Measurements from ENCODE around the gene EXOC6B.

Gene EXOC6B

DNA sequence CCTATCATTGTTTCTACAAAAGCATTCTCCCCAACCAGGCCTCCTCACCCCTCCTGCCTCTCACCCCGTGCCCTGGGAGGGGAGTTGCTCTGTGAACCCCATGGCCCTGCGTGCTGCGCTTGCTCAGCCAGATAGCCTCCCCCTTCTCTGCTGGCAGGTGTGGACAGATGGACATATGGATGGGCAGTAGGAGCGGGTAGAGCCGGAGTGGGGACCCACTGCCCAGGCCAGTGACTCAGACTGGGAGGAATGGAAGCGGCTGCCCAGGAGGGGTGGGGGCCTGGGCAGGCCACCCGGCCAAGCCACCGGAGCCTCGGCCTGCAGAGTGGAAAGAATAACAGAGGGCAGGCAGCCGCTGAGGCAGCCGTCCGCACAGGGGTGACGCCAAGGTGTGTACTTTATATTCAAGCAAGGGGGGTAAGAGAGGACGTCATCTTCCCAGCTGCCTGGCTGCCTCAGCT, 686.9 kb downstream of the EXOC6B start:
- Histone ChIP-seq H3K27ac (ENCODE audit: low read length) (no peak overlapping the region), H3K36me3 (ENCODE audit: insufficient read depth, low read length) (no peaks in the 10 kb centered on the region), H4K20me1 (ENCODE audit: insufficient read depth, low read length) (no peaks in the 10 kb centered on the region), H3K4me1 (ENCODE audit: insufficient read depth, low read length) (no peaks in the 10 kb centered on the region), H3K9ac (ENCODE audit: low read depth, low read length) (no peak overlapping the region), H3K27me3 (ENCODE audit: insufficient read depth, low read length, poor library complexity) (no peaks in the 10 kb centered on the region), H2AFZ (ENCODE audit: low read depth, low read length) (no peak overlapping the region), H3K79me2 (ENCODE audit: insufficient read depth, low read length) (no peaks in the 10 kb centered on the region), H3K9me3 (ENCODE audit: insufficient read depth, low read length, severe bottlenecking) (no peaks in the 10 kb centered on the region), H3K4me2 (ENCODE audit: insufficient read depth, low read length) (no peak overlapping the region), H3K4me3 (ENCODE audit: low read depth in 1 of 2, low read length in 2 of 2) (no peak overlapping the region)
- TF ChIP-seq CTCF (IDR thresholded peaks at IDR 0.05; ENCODE audit: borderline replicate concordance, extremely low read depth, low read length, poor library complexity, severe bottlenecking), result no peak
- no peak for TF ChIP-seq EZH2 (IDR thresholded peaks at IDR 0.05; ENCODE audit: borderline replicate concordance, low read depth, low read length, severe bottlenecking)
- ATAC-seq (ENCODE audit: insufficient read depth, low read depth) (no peak), DNase-seq (no peak)

- ATAC-seq (ENCODE audit: insufficient read depth, low read depth), result no peak
- Histone ChIP-seq H3K27ac (ENCODE audit: low read length) (no peak overlapping the region), H3K4me1 (ENCODE audit: insufficient read depth, low read length) (no peaks in the 10 kb centered on the region), H3K27me3 (ENCODE audit: insufficient read depth, low read length, poor library complexity) (no peaks in the 10 kb centered on the region), H3K4me3 (ENCODE audit: low read depth in 1 of 2, low read length in 2 of 2) (no peak overlapping the region), H3K36me3 (ENCODE audit: insufficient read depth, low read length) (no peaks in the 10 kb centered on the region), H3K9me3 (ENCODE audit: insufficient read depth, low read length, severe bottlenecking) (no peaks in the 10 kb centered on the region), H3K79me2 (ENCODE audit: insufficient read depth, low read length) (no peaks in the 10 kb centered on the region), H3K9ac (ENCODE audit: low read depth, low read length) (no peak overlapping the region), H4K20me1 (ENCODE audit: insufficient read depth, low read length) (no peaks in the 10 kb centered on the region), H2AFZ (ENCODE audit: low read depth, low read length) (no peak overlapping the region), H3K4me2 (ENCODE audit: insufficient read depth, low read length) (no peak overlapping the region)
- DNase-seq, result no peak
- TF ChIP-seq CTCF (IDR thresholded peaks at IDR 0.05; ENCODE audit: borderline replicate concordance, extremely low read depth, low read length, poor library complexity, severe bottlenecking) (no peak), EZH2 (IDR thresholded peaks at IDR 0.05; ENCODE audit: borderline replicate concordance, low read depth, low read length, severe bottlenecking) (no peak)
Observed at GRCh38 chr2:72138011-72138881, 687.6 kb downstream of the EXOC6B start.

- Histone ChIP-seq H3K27me3 (ENCODE audit: insufficient read depth, low read length, poor library complexity) (no peaks in the 10 kb centered on the region), H3K4me3 (ENCODE audit: low read depth in 1 of 2, low read length in 2 of 2) (no peak overlapping the region), H3K9me3 (ENCODE audit: insufficient read depth, low read length, severe bottlenecking) (no peaks in the 10 kb centered on the region), H3K4me2 (ENCODE audit: insufficient read depth, low read length) (no peak overlapping the region), H3K36me3 (ENCODE audit: insufficient read depth, low read length) (no peaks in the 10 kb centered on the region), H3K4me1 (ENCODE audit: insufficient read depth, low read length) (no peaks in the 10 kb centered on the region), H3K9ac (ENCODE audit: low read depth, low read length) (no peak overlapping the region), H2AFZ (ENCODE audit: low read depth, low read length) (no peak overlapping the region), H4K20me1 (ENCODE audit: insufficient read depth, low read length) (no peaks in the 10 kb centered on the region), H3K79me2 (ENCODE audit: insufficient read depth, low read length) (no peaks in the 10 kb centered on the region), H3K27ac (ENCODE audit: low read length) (no peak overlapping the region)
- peak; percentile 95 for ATAC-seq (ENCODE audit: insufficient read depth, low read depth)
- DNase-seq, result peak; percentile 67
- peak; percentile 89 for TF ChIP-seq CTCF (IDR thresholded peaks at IDR 0.05; ENCODE audit: borderline replicate concordance, extremely low read depth, low read length, poor library complexity, severe bottlenecking)
- TF ChIP-seq EZH2 (IDR thresholded peaks at IDR 0.05; ENCODE audit: borderline replicate concordance, low read depth, low read length, severe bottlenecking), result no peak
Observed at GRCh38 chr2:72137498-72138010, 688.3 kb downstream of the EXOC6B start.
